B cell (primary cell): ENCODE results near the gene SERPINB12. TPM values are rescaled to one million over a fixed set of nuclear protein-coding genes. Genes with fewer than 3 reads are reported as not detected.

Source experiments
- ATAC-seq: fragments of 200-7000 bp; cut with Tn5 transposase; one replicate; pipeline ENCODE4 v1.10.0; 2021; ENCODE audit warnings: low read depth, mild to moderate bottlenecking, moderate number of reproducible peaks, moderate library complexity
- CTCF ChIA-PET: fragments of 350-600 bp; sonication (Branson Sonifier 250); formaldehyde crosslinking; loops from one replicate; lab custom pipeline; 2021; ENCODE audit warnings: antibody characterized with exemption, inconsistent platforms; lab: Charles Lee
- POLR2A ChIA-PET: fragments of 350-600 bp; sonication (Branson Sonifier 250); formaldehyde crosslinking; loops from one replicate; lab custom pipeline; 2021; ENCODE audit warnings: antibody characterized with exemption; lab: Charles Lee
- DNase-seq: peaks from one replicate; pipeline ENCODE4 v3.0.0; 2013
- H2AFZ ChIP-seq: 2 replicates; pipeline ENCODE4 v1.6.1; 2012; ENCODE audit warnings: mild to moderate bottlenecking, low read depth, low read length; ENCODE audit not compliant: insufficient read depth, poor library complexity, severe bottlenecking
- H3K27ac ChIP-seq, 2 donors: 1 replicate in 1 of 2; 2 replicates in 1 of 2; pipeline ENCODE4 v1.5.1; 2012 to 2013; ENCODE audit warnings: low read length in 2 of 2, mild to moderate bottlenecking in 2 of 2, moderate library complexity in 1 of 2
- H3K27me3 ChIP-seq, 4 experiments: fragments of 200-600 bp in 1 of 4; sonication (generic) in 1 of 4; replicated peaks in 1 of 4; 1 replicate in 2 of 4; 2 replicates in 2 of 4; pipeline versions ENCODE4 v1.6.1 to v1.7.0; 2013 to 2016; ENCODE audit warnings: low read length in 3 of 4, mild to moderate bottlenecking in 2 of 4, mixed read lengths in 1 of 4, moderate library complexity in 1 of 4; ENCODE audit not compliant: insufficient read depth in 4 of 4, control insufficient read depth in 3 of 4; ENCODE audit errors: control extremely low read depth in 1 of 4
- H3K36me3 ChIP-seq, 2 experiments: replicated peaks in 1 of 2; 1 replicate in 1 of 2; 2 replicates in 1 of 2; pipeline versions ENCODE4 v1.6.1 to v1.7.1; 2013; ENCODE audit warnings: low read length in 1 of 2; ENCODE audit not compliant: insufficient read depth in 2 of 2, control insufficient read depth in 1 of 2; ENCODE audit errors: control extremely low read depth in 1 of 2, extremely low read depth in 1 of 2
- H3K4me1 ChIP-seq, 2 donors: fragments of 200-600 bp in 1 of 2; sonication (generic) in 1 of 2; 1 replicate in 1 of 2; 2 replicates in 1 of 2; pipeline versions ENCODE4 v1.5.1 to v1.6.1; 2013 to 2017; ENCODE audit warnings: low read length in 2 of 2; ENCODE audit not compliant: control insufficient read depth in 2 of 2, insufficient read depth in 2 of 2
- H3K4me2 ChIP-seq: replicated peaks from 2 replicates; pipeline ENCODE3; 2012; ENCODE audit warnings: mild to moderate bottlenecking, low read depth, low read length; ENCODE audit not compliant: poor library complexity, severe bottlenecking
- H3K4me3 ChIP-seq, 5 experiments: fragments of 200-600 bp in 1 of 5; sonication (generic) in 1 of 5; 1 replicate in 3 of 5; 2 replicates in 2 of 5; pipeline versions ENCODE4 v1.5.1 to v1.7.0; 2011 to 2016; ENCODE audit warnings: low read length in 4 of 5, mild to moderate bottlenecking in 4 of 5, low read depth in 2 of 5, control low read depth in 1 of 5, moderate library complexity in 1 of 5; ENCODE audit not compliant: insufficient read depth in 1 of 5; ENCODE audit errors: control extremely low read depth in 1 of 5, extremely low read depth in 1 of 5
- H3K79me2 ChIP-seq: fragments of 200-600 bp; sonication (generic); one replicate; pipeline ENCODE4 v1.6.0; 2016; ENCODE audit warnings: low read length; ENCODE audit not compliant: control insufficient read depth, insufficient read depth
- H3K9ac ChIP-seq: fragments of 200-600 bp; sonication (generic); 2 replicates; pipeline ENCODE4 v1.6.1; 2017; ENCODE audit warnings: mild to moderate bottlenecking, low read length, moderate library complexity
- H3K9me3 ChIP-seq, 3 donors: one replicate each; pipeline versions ENCODE4 v1.6.1 to v1.7.1; 2013; ENCODE audit warnings: low read length in 2 of 3; ENCODE audit not compliant: control insufficient read depth in 2 of 3, insufficient read depth in 1 of 3; ENCODE audit errors: control extremely low read depth in 1 of 3
- H4K20me1 ChIP-seq: 2 replicates; pipeline ENCODE4 v1.6.0; 2012; ENCODE audit warnings: mild to moderate bottlenecking, low read length; ENCODE audit not compliant: insufficient read depth, control insufficient read depth, poor library complexity, severe bottlenecking
- H3K27ac Mint-ChIP-seq: one replicate; pipeline ENCODE4 v1.8.0; 2021; ENCODE audit warnings: mixed read lengths
- H3K27me3 Mint-ChIP-seq: one replicate; pipeline ENCODE4 v1.8.0; 2021; ENCODE audit warnings: mixed read lengths
- H3K4me1 Mint-ChIP-seq: one replicate; pipeline ENCODE4 v1.8.0; 2021; ENCODE audit warnings: mixed read lengths
- H3K4me3 Mint-ChIP-seq: one replicate; pipeline ENCODE4 v1.8.0; 2021; ENCODE audit warnings: mixed read lengths
- H3K9me3 Mint-ChIP-seq: one replicate; pipeline ENCODE4 v1.8.0; 2022; ENCODE audit warnings: mixed read lengths; ENCODE audit not compliant: insufficient read depth
- EZH2 ChIP-seq: IDR thresholded peaks from 2 replicates; pipeline ENCODE4 v1.6.1; 2012; ENCODE audit warnings: borderline replicate concordance, low read depth, mild to moderate bottlenecking, moderate library complexity, low read length; ENCODE audit not compliant: insufficient read depth, poor library complexity, severe bottlenecking
- WGBS: methylation state at CpG from one replicate; pipeline ENCODE4 v1.1.5; 2013; ENCODE audit warnings: missing lambda C conversion rate; ENCODE audit not compliant: insufficient coverage; 5-methylcytosine and 5-hydroxymethylcytosine counted together
- intact Hi-C: fragments of 100-400 bp; cut with micrococcal nuclease; formaldehyde crosslinking; loops from one replicate; pipeline ENCODE4 v1.10.0; 2022
- polyA plus RNA-seq: library from polyadenylated mRNA; depleted of rRNA; stranded (reverse); fragments of >200 nt; gene quantifications from 2 replicates; pipeline ENCODE4 v1.2.3, GENCODE V29; 2012
- total RNA-seq, 2 donors: library from RNA; stranded (reverse); fragments of 120-200 nt in 1 of 2; gene quantifications; 1 replicate in 1 of 2; 2 replicates in 1 of 2; pipeline versions ENCODE4 v1.2.3 to v1.2.4, GENCODE V29; 2013 to 2022
- TF ChIP-seq, protein P1 (sequence below): fragments of 200-600 bp; IDR thresholded peaks from one replicate; pipeline ENCODE4 v1.8.0; 2022; ENCODE audit warnings: antibody characterized with exemption, mild to moderate bottlenecking

SERPINB12 gene
- total and polyA plus RNA-seq, 2 donors (not counting 1 experiment from before 2014, with no cell fraction given), result not detected

DNA sequence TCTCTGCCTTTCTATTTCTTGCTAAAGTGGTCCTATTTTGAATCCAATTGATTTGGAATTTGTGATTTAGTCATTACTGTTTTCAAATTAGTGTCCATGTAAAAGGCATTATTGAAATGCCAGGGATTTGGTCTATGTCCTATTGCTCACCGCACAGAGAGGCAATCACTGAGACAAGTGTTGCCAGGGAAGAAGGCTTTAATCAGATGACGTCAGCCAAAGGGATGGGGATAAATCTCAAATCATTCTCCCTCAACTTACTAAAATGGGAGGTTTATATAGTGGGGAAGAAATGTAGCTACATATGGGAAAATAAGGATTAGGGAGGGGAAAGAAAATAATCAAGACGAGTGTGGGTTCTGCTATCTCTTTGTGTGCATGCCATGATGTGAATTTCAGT is 9.6 kb downstream of the SERPINB12 start:
- H3K9me3 Mint-ChIP-seq, result no peaks in the 10 kb centered on the region
- peaks cover 14% of the 10 kb centered on the region for H3K27me3 Mint-ChIP-seq
- Histone ChIP-seq H3K79me2 (no peaks in the 10 kb centered on the region), H3K4me1 (no peaks in the 10 kb centered on the region), H3K36me3 (no peaks in the 10 kb centered on the region), H4K20me1 (no peaks in the 10 kb centered on the region), H2AFZ (no peak overlapping the region), H3K9me3 (no peaks in the 10 kb centered on the region), H3K4me3 (no peak overlapping the region), H3K4me2 (no peak overlapping the region), H3K27ac (no peak overlapping the region), H3K9ac (no peak overlapping the region), H3K27me3 (peaks cover 0 to 3% (median 0%) of the 10 kb centered on the region in 4 experiments)
- ChIA-PET CTCF (no interaction called here), POLR2A (no interaction called here)
- ATAC-seq, result no peak
- H3K4me1 Mint-ChIP-seq, result no peaks in the 10 kb centered on the region
- TF ChIP-seq EZH2, result no peak
- TF ChIP-seq, protein P1, sequence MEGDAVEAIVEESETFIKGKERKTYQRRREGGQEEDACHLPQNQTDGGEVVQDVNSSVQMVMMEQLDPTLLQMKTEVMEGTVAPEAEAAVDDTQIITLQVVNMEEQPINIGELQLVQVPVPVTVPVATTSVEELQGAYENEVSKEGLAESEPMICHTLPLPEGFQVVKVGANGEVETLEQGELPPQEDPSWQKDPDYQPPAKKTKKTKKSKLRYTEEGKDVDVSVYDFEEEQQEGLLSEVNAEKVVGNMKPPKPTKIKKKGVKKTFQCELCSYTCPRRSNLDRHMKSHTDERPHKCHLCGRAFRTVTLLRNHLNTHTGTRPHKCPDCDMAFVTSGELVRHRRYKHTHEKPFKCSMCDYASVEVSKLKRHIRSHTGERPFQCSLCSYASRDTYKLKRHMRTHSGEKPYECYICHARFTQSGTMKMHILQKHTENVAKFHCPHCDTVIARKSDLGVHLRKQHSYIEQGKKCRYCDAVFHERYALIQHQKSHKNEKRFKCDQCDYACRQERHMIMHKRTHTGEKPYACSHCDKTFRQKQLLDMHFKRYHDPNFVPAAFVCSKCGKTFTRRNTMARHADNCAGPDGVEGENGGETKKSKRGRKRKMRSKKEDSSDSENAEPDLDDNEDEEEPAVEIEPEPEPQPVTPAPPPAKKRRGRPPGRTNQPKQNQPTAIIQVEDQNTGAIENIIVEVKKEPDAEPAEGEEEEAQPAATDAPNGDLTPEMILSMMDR, result no peak
- H3K27ac Mint-ChIP-seq, result no peak overlapping the region
- no peak overlapping the region for H3K4me3 Mint-ChIP-seq
- no peak for DNase-seq
- intact Hi-C loops, result no loop called here
- WGBS, result 92% methylated on average over 2 of the region's 3 CpGs

DNA sequence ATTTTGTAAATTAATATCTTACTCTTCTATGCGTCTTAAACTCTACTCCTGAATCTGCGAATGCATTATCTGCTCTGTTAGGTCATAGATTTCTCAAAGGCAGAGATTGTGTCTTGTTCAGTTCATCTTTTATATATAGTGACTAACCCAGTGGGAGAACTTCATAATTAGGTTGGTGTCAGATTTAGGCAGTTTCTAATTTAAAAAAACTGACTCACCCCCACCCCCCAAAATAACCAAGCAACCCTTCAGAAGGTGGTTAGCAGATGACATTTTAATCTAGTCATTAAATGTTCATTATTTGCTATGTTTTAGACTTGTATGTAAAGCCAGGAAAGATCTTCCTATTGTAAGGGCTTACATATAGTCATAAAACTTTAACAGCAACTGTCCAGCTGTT is 10.4 kb downstream of the SERPINB12 start:
- H3K79me2 ChIP-seq, result no peaks in the 10 kb centered on the region
- no peak overlapping the region for H3K4me3 ChIP-seq
- Mint-ChIP-seq H3K4me3 (no peak overlapping the region), H3K4me1 (no peaks in the 10 kb centered on the region), H3K27me3 (peaks cover 11% of the 10 kb centered on the region), H3K9me3 (no peaks in the 10 kb centered on the region), H3K27ac (no peak overlapping the region)
- peaks cover 0 to 5% (median 0%) of the 10 kb centered on the region in 4 experiments for H3K27me3 ChIP-seq
- ChIA-PET CTCF (no interaction called here), POLR2A (no interaction called here)
- no CpG with 5 or more reads among the region's 2 CpGs for whole genome bisulfite sequencing
- H3K9ac ChIP-seq, result no peak overlapping the region
- no peak overlapping the region for H2AFZ ChIP-seq
- no peak for DNase-seq
- no peak overlapping the region for H3K27ac ChIP-seq
- no peaks in the 10 kb centered on the region for H3K36me3 ChIP-seq
- TF ChIP-seq, protein P1, result no peak
- no peak for TF ChIP-seq EZH2
- no peaks in the 10 kb centered on the region for H3K9me3 ChIP-seq
- no peak for ATAC-seq
- H3K4me1 ChIP-seq, result no peaks in the 10 kb centered on the region
- H3K4me2 ChIP-seq, result no peak overlapping the region
- H4K20me1 ChIP-seq, result no peaks in the 10 kb centered on the region
- intact Hi-C loops, result no loop called here
